ENCODE results near the gene ZNF521.
A peak's percentile ranks its signal among the peaks of the same experiment; 100 is the strongest.

ZNF521 gene

DNA sequence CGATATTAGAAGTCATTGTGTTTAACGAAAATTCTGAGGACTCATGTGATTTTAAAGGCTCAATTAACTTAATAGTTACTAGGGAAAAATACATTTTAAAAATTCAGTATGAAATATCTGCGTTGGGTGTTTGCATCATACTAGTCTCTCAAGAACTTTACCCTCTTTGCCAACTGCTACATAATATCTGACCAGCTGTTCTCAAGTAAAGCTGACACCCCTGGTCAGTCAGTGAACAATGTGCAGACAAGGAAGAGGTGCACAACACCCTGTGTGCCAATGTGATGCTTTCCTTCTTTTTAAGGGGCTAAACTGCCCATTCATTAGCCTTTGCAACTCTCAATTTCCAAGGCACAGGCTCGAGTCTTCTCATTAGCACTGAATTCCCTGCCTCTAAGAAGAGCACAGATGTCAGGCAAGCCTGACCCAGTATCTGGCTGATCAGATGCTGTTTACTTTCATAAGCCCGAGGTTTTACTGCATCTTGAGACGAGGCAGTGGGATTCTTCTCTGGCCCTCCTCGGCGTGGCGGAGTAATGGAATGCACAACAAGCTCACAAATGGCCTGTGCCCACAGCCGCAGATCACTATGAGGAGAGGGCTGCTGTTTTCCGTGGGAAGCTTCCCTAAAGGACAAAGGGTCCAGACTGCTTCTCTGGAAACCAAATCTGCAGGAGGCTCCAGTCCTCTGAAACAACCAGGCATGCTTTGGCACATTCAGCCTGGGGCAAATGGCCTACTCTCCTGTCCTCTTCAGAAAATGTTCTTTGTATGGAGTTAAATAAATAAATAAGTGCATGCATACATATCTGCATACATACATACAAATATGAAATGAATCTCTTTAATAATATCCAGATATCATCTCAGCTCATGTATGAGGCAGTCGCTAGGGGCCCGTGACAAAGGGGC lies 240.3 kb downstream of the ZNF521 start:
- no peak for DNase-seq (ENCODE audit: low read depth, low spot score)
- TF ChIP-seq, protein P1, sequence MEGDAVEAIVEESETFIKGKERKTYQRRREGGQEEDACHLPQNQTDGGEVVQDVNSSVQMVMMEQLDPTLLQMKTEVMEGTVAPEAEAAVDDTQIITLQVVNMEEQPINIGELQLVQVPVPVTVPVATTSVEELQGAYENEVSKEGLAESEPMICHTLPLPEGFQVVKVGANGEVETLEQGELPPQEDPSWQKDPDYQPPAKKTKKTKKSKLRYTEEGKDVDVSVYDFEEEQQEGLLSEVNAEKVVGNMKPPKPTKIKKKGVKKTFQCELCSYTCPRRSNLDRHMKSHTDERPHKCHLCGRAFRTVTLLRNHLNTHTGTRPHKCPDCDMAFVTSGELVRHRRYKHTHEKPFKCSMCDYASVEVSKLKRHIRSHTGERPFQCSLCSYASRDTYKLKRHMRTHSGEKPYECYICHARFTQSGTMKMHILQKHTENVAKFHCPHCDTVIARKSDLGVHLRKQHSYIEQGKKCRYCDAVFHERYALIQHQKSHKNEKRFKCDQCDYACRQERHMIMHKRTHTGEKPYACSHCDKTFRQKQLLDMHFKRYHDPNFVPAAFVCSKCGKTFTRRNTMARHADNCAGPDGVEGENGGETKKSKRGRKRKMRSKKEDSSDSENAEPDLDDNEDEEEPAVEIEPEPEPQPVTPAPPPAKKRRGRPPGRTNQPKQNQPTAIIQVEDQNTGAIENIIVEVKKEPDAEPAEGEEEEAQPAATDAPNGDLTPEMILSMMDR (IDR thresholded peaks at IDR 0.05; ENCODE audit: low read depth, low read length): no peak
- in situ Hi-C loops (cut with HindIII; ENCODE audit: low sequenced_read_pairs): no loop called here
- no peak overlapping the region for H3K4me3 ChIP-seq (ENCODE audit: low read depth, low read length)

DNA sequence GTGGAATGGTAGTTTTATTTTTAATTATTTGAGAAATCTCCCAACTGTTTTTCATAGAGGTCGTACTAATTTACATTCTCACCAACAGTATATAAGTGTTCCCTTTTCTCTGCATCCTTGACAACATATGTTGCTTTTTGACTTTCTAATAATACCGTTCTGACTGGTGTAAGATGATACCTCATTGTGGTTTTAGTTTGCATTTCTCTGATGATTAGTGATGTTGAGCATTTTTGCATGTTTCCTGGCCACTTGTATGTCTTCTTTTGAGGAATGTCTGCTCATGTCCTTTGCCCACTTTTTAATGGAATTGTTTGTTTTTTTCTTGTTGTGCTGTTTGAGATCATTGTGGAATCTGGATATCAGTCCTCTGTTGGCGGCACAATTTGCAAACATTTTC lies 242.5 kb downstream of the ZNF521 start:
- DNase-seq (ENCODE audit: low read depth, low spot score): peak; percentile 58
- in situ Hi-C loops (cut with HindIII; ENCODE audit: low sequenced_read_pairs): no loop called here
- H3K4me3 ChIP-seq (ENCODE audit: low read depth, low read length): no peak overlapping the region
- TF ChIP-seq, protein P1 (IDR thresholded peaks at IDR 0.05; ENCODE audit: low read depth, low read length): no peak

DNA sequence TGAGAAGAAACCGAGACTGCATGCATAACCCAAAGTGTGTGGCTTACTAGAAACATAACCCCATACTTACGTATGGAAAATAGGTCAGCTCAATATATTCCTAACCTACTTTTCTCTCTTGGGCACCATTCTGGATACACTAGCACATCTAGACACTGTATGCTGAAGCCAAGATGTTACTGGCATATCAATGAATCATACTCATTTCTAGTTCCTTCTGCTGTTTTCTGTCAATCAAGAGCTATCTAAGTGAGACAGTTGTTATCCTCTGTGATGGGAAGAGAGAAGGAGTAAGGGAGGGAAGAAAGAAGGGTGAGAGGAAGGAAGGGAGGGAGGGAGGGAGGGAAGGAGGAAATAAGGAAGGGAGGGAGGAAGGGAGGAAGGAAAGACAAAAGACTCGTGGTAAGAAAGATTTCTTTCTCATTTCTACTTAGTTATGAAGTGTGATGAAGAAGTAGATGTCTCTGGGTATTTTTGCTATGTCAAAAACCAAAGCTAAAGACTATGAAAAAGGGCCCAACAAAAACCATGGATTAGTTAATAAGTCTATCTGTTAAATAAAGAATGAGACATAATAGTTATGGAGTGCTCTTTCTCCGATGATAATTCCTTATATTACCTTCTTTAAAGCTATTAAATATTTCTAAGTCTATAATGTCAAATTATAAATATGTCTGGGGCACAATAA lies 248.4 kb downstream of the ZNF521 start:
- TF ChIP-seq, protein P1 (IDR thresholded peaks at IDR 0.05; ENCODE audit: low read depth, low read length): no peak
- DNase-seq (ENCODE audit: low read depth, low spot score): no peak
- no peak overlapping the region for H3K4me3 ChIP-seq (ENCODE audit: low read depth, low read length)
- in situ Hi-C loops (cut with HindIII; ENCODE audit: low sequenced_read_pairs): no loop called here

DNA sequence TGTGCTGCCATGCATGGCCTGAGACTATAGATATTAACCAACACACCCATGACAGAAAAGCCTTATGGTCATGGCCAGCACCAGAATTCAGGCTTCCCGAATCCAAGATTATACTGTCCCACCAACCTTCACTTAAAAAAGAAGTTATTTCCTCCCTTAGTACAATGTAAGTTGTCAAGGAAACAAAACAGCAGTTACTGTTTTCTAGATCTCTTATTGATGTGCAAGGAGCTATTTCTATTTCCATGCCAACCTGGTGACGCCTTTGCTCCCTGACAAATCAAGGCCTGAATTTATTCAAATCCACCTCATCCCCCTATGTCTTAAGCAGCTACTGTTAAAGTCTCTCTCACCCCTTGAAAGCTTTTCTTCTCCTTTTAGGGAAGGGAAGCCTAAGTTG lies 249.3 kb downstream of the ZNF521 start:
- H3K4me3 ChIP-seq (ENCODE audit: low read depth, low read length): no peak overlapping the region
- in situ Hi-C loops (cut with HindIII; ENCODE audit: low sequenced_read_pairs): no loop called here
- TF ChIP-seq, protein P1 (IDR thresholded peaks at IDR 0.05; ENCODE audit: low read depth, low read length): no peak
- DNase-seq (ENCODE audit: low read depth, low spot score): no peak

DNA sequence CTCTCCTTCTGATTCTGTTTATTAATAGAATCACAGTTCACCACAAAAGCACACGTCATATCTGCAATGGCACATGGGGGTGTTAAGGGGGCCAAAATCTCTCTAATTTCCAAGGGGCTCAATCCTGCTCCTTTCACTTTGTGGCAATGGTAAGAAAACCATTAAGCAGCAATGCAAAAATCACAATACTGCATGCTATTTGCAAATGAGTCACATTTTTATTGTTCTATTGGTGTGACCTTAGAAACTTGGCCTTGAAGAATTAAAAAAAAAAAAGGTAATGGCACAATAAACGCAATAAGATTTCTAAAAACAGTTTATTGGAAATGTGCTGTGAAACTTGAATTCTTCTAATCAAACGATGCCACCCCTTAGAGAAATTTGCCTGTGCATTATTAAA lies 251.5 kb downstream of the ZNF521 start:
- TF ChIP-seq, protein P1 (IDR thresholded peaks at IDR 0.05; ENCODE audit: low read depth, low read length): no peak
- DNase-seq (ENCODE audit: low read depth, low spot score): no peak
- in situ Hi-C loops (cut with HindIII; ENCODE audit: low sequenced_read_pairs): no loop called here
- no peak overlapping the region for H3K4me3 ChIP-seq (ENCODE audit: low read depth, low read length)

DNA sequence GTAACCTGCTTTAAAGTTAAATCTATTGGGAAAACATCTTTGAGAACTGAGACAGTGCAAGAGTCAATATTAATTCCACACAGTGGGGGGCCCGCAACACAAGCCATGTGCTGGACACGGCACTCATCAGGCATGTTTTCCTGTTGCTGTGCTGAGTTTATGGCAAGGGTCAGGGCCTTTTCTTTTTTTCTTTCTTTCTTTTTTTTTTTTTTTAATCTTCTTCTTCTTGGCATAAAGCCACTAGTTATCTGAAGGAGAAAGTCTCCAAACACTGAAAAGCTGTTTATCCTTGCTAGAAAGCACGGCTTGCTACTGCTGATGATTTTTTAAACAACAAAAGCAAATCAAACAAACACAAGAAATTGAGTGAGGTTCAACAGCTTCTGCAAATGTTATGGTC lies 252.1 kb downstream of the ZNF521 start:
- DNase-seq (ENCODE audit: low read depth, low spot score): peak; percentile 49
- in situ Hi-C loops (cut with HindIII; ENCODE audit: low sequenced_read_pairs): no loop called here
- no peak overlapping the region for H3K4me3 ChIP-seq (ENCODE audit: low read depth, low read length)

More for the DNA sequence above, 252.1 kb downstream of the ZNF521 start:
- TF ChIP-seq, protein P1 (IDR thresholded peaks at IDR 0.05; ENCODE audit: low read depth, low read length): no peak
